HepG2 (cell line): ENCODE data around the gene PLP1. TPM values are rescaled to one million over a fixed set of nuclear protein-coding genes. Genes with fewer than 3 reads are reported as not detected.
A peak's percentile ranks its signal among the peaks of the same experiment; 100 is the strongest.

ENCODE experiments used
- ATF7 ChIP-seq, 2 experiments: fragments of 450-650 bp in 1 of 2; sonication (generic) in 1 of 2; formaldehyde crosslinking in 1 of 2; IDR thresholded peaks; 2 replicates each; pipeline versions ENCODE4 v1.4.0 to v1.6.1; 2016 to 2020; ENCODE audit warnings: antibody characterized with exemption in 1 of 2, mild to moderate bottlenecking in 1 of 2, missing genetic modification reagents in 1 of 2
- FOXP4 ChIP-seq: sonication (generic); formaldehyde crosslinking; IDR thresholded peaks from 2 replicates; pipeline ENCODE4 v1.4.0; 2020; ENCODE audit warnings: missing genetic modification reagents
- GATA4 ChIP-seq: sonication (generic); IDR thresholded peaks from 2 replicates; pipeline ENCODE4 v1.6.1; 2016; ENCODE audit warnings: antibody characterized with exemption, low read depth, borderline replicate concordance
- JUN ChIP-seq: sonication (generic); formaldehyde crosslinking; IDR thresholded peaks from 2 replicates; pipeline ENCODE4 v1.4.0; 2020; ENCODE audit warnings: mild to moderate bottlenecking, missing genetic modification reagents
- MAZ ChIP-seq, 2 experiments: sonication (generic) in 1 of 2; formaldehyde crosslinking in 1 of 2; IDR thresholded peaks; 2 replicates each; pipeline versions ENCODE4 v1.5.0 to v1.6.1; 2012 to 2020; ENCODE audit warnings: low read depth in 2 of 2, mild to moderate bottlenecking in 2 of 2, borderline replicate concordance in 1 of 2, improper control_type of control experiment in 1 of 2, low read length in 1 of 2, missing genetic modification reagents in 1 of 2, moderate library complexity in 1 of 2
- MXD1 ChIP-seq: sonication (generic); formaldehyde crosslinking; IDR thresholded peaks from 2 replicates; pipeline ENCODE4 v1.4.0; 2020; ENCODE audit warnings: mild to moderate bottlenecking, missing genetic modification reagents
- NCOA2 ChIP-seq: sonication (generic); formaldehyde crosslinking; IDR thresholded peaks from 2 replicates; pipeline ENCODE4 v1.8.0; 2022; ENCODE audit warnings: inconsistent platforms
- PHF21A ChIP-seq: sonication (generic); formaldehyde crosslinking; IDR thresholded peaks from 2 replicates; pipeline ENCODE4 v1.5.0; 2020; ENCODE audit warnings: mild to moderate bottlenecking, missing genetic modification reagents
- SIX1 ChIP-seq: sonication (generic); formaldehyde crosslinking; IDR thresholded peaks from 2 replicates; pipeline ENCODE4 v1.4.0; 2020; ENCODE audit warnings: missing genetic modification reagents, borderline replicate concordance
- TRIM22 ChIP-seq: fragments of 450-650 bp; IDR thresholded peaks from 2 replicates; pipeline ENCODE4 v1.6.1; 2017
- ZNF138 ChIP-seq: sonication (generic); formaldehyde crosslinking; IDR thresholded peaks from 2 replicates; pipeline ENCODE4 v1.5.0; 2020; ENCODE audit warnings: mild to moderate bottlenecking, low read depth, missing genetic modification reagents
- ZNF263 ChIP-seq: sonication (generic); formaldehyde crosslinking; IDR thresholded peaks from 2 replicates; pipeline ENCODE4 v1.4.0; 2020; ENCODE audit warnings: missing genetic modification reagents
- ZNF382 ChIP-seq: sonication (generic); formaldehyde crosslinking; IDR thresholded peaks from 2 replicates; pipeline ENCODE4 v1.5.0; 2020; ENCODE audit warnings: missing genetic modification reagents, mild to moderate bottlenecking, borderline replicate concordance
- ZNF710 ChIP-seq: sonication (generic); formaldehyde crosslinking; IDR thresholded peaks from 2 replicates; pipeline ENCODE4 v1.5.0; 2020; ENCODE audit warnings: mild to moderate bottlenecking, missing genetic modification reagents, borderline replicate concordance
- polyA plus RNA-seq, 8 experiments: library from polyadenylated mRNA; depleted of rRNA in 3 of 8; stranded (reverse) in 7 of 8; unstranded in 1 of 8; fragments of >200 nt; fragmentation: Illumina TruSeq in 4 of 8; extraction: Trizol in 4 of 8; gene quantifications; 2 replicates each; pipeline versions ENCODE4 v1.2.1 to v1.2.3, GENCODE V29; 2011 to 2016; ENCODE audit warnings: low read depth in 4 of 8, missing spikeins in 1 of 8, mixed read lengths in 1 of 8; ENCODE audit not compliant: insufficient read depth in 1 of 8
- total RNA-seq, 5 experiments: library from RNA; depleted of rRNA; stranded (reverse); fragments of >200 nt; fragmentation: Illumina TruSeq; extraction: Trizol; gene quantifications; 2 replicates each; pipeline ENCODE4 v1.2.3, GENCODE V29; 2016; ENCODE audit warnings: low read depth in 1 of 5
- TF ChIP-seq, protein P1 (sequence below): sonication (generic); formaldehyde crosslinking; IDR thresholded peaks from 2 replicates; pipeline ENCODE4 v1.5.0; 2020; ENCODE audit warnings: missing genetic modification reagents
- TF ChIP-seq, protein P2 (sequence below): sonication (generic); formaldehyde crosslinking; IDR thresholded peaks from 2 replicates; pipeline ENCODE4 v1.9.0; 2021; ENCODE audit warnings: mild to moderate bottlenecking, missing genetic modification reagents

Gene PLP1
- total and polyA plus RNA-seq, 2 of the 13 experiments (the other 11 are each of a cell fraction or from before 2014, with no cell fraction given), result 0.15 to 0.27 TPM

DNA sequence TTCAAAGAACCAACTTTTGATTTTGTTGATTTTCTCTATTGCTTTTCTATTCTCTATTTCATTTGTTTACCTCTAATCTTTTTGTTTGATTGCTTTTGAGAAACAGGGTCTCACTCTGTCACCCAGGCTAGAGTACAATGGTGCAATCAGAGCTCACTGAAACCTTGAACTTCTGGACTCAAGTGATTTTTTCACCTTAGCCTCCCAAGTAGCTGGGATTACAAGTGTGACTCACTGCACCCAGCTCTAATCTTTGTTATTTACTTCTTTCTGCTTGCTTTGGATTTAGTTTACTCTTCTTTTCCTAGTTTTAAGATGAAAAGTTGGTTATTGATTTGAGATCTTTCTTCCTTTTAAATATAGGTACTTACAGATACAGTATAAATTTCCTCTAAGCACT, 29.2 kb downstream of the PLP1 start (continued):
- TF ChIP-seq ZNF710 (no peak), MAZ (IDR thresholded peaks at IDR 0.05; ENCODE audit: borderline replicate concordance, low read depth, low read length) (no peak), MAZ (CRISPR knock-in tag; IDR thresholded peaks at IDR 0.05; ENCODE audit: low read depth) (no peak), FOXP4 (CRISPR knock-in tag) (0 out of 2 replicates have a peak, but pooled peaks have one; percentile 59), PHF21A (CRISPR knock-in tag) (no peak), SIX1 (CRISPR knock-in tag) (no peak), NCOA2 (CRISPR knock-in tag) (peak; percentile 69), ZNF138 (no peak), JUN (CRISPR knock-in tag) (no peak), TRIM22 (no peak), MXD1 (CRISPR knock-in tag) (no peak), ZNF263 (no peak), ZNF382 (CRISPR knock-in tag) (no peak), ATF7 (IDR thresholded peaks at IDR 0.05) (no peak), ATF7 (CRISPR knock-in tag; IDR thresholded peaks at IDR 0.05) (no peak), GATA4 (peak; percentile 32; the same call in 1 of the 2 replicates)
- TF ChIP-seq, protein P1, sequence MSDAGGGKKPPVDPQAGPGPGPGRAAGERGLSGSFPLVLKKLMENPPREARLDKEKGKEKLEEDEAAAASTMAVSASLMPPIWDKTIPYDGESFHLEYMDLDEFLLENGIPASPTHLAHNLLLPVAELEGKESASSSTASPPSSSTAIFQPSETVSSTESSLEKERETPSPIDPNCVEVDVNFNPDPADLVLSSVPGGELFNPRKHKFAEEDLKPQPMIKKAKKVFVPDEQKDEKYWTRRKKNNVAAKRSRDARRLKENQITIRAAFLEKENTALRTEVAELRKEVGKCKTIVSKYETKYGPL (CRISPR knock-in tag), result no peak
- TF ChIP-seq, protein P2, sequence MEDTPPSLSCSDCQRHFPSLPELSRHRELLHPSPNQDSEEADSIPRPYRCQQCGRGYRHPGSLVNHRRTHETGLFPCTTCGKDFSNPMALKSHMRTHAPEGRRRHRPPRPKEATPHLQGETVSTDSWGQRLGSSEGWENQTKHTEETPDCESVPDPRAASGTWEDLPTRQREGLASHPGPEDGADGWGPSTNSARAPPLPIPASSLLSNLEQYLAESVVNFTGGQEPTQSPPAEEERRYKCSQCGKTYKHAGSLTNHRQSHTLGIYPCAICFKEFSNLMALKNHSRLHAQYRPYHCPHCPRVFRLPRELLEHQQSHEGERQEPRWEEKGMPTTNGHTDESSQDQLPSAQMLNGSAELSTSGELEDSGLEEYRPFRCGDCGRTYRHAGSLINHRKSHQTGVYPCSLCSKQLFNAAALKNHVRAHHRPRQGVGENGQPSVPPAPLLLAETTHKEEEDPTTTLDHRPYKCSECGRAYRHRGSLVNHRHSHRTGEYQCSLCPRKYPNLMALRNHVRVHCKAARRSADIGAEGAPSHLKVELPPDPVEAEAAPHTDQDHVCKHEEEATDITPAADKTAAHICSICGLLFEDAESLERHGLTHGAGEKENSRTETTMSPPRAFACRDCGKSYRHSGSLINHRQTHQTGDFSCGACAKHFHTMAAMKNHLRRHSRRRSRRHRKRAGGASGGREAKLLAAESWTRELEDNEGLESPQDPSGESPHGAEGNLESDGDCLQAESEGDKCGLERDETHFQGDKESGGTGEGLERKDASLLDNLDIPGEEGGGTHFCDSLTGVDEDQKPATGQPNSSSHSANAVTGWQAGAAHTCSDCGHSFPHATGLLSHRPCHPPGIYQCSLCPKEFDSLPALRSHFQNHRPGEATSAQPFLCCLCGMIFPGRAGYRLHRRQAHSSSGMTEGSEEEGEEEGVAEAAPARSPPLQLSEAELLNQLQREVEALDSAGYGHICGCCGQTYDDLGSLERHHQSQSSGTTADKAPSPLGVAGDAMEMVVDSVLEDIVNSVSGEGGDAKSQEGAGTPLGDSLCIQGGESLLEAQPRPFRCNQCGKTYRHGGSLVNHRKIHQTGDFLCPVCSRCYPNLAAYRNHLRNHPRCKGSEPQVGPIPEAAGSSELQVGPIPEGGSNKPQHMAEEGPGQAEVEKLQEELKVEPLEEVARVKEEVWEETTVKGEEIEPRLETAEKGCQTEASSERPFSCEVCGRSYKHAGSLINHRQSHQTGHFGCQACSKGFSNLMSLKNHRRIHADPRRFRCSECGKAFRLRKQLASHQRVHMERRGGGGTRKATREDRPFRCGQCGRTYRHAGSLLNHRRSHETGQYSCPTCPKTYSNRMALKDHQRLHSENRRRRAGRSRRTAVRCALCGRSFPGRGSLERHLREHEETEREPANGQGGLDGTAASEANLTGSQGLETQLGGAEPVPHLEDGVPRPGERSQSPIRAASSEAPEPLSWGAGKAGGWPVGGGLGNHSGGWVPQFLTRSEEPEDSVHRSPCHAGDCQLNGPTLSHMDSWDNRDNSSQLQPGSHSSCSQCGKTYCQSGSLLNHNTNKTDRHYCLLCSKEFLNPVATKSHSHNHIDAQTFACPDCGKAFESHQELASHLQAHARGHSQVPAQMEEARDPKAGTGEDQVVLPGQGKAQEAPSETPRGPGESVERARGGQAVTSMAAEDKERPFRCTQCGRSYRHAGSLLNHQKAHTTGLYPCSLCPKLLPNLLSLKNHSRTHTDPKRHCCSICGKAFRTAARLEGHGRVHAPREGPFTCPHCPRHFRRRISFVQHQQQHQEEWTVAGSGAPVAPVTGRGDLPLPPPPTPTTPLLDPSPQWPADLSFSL (CRISPR knock-in tag), result no peak
